Activated naive CD4-positive, alpha-beta T cell (primary cell): ENCODE results near the gene NFU1.
"Not testable (repeated sequence)": the region's sequence is repeated elsewhere in the genome, so short reads cannot be mapped to it uniquely, and the experiment has no call there.

Experiments used
- DNase-seq, 4 experiments: peaks; one replicate each; lab custom pipeline; 2025; lab: John Stamatoyannopoulos, UW

Gene NFU1

DNA sequence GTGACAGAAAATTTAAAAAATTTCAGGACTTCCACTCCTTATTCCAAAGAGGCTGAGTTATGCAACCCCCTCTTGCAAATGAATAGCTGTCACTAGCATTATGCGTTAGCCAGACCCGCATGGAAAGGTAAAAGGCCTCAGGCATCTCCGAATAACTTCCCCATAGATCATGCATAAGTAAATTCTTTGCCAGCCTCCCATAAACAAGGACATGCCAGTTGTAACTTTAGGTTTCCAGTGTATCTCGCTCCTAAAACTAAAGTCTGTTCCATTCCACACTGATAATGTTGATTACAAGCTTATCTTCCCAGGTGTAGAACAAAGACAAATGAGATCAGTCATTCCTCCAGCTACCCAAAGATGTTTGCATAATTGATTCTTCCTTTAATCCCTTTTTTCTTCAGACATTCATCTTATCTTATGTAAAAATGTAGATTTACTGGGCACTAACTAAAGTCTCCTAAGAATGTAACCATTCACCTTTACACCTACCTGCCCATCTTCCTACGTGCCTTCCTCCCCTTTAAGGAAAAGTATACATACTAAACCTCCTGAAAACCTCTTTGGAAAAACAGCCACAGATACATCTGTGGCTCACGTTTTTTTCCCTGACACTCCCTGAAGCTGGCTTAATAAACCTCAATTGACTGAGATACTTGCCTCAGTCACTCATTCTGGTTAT, 13.6 kb upstream of the NFU1 start:
- DNase-seq, result no peak

DNA sequence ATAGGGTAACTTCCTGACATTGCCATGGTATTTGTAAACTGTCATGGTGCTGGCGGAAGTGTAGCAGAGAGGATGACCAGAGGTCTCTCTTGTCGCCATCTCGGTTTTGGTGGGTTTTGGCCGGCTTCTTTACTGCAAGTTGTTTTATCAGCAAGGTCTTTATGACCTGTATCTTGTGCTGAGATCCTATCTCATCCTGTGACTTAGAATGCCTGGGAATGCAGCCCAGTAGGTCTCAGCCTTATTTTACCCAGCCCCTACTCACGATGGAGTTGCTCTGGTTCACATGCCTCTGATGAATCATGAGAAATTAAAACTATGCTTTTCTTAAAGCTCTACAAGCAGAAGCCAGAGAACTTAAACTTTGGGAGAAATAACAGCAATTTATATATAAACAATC, 12.7 kb upstream of the NFU1 start:
- no peak for DNase-seq

DNA sequence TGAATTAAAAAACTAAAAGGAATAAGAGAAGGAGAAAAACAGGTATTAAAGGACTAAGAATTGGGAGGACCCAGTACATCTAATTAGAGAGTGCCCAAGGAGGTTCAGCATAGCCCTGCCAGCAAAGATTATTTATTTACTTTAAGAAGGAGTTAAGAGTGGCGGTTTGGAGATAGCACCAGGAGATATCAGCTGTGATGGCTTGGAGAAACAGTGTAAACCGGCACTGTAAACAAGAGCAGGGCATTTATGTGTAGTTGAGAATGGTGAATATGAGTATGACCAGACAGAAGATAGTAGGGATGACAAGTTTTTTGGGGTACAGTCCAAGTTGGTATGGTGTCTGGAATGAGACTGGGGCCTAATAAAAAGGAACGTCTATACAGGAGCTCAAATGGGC, 6.4 kb upstream of the NFU1 start:
- DNase-seq, result not testable (repeated sequence)

DNA sequence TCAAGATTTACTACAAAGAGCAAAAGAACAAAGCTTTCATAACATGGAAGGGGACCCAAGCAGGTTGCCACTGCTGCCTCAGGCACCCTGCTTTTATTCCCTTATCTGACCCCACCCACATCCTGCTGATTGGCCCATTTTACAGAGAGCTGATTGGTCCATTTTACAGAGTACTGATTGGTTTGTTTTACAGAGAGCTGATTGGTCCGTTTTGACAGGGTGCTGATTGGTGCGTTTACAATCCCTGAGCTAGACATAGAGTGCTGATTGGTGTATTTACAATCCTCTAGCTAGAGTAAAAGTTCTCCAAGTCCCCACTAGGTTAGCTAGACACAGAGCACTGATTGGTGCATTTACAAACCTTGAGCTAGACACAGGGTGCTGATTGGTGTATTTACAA, 2.3 kb upstream of the NFU1 start:
- not testable (repeated sequence) for DNase-seq

DNA sequence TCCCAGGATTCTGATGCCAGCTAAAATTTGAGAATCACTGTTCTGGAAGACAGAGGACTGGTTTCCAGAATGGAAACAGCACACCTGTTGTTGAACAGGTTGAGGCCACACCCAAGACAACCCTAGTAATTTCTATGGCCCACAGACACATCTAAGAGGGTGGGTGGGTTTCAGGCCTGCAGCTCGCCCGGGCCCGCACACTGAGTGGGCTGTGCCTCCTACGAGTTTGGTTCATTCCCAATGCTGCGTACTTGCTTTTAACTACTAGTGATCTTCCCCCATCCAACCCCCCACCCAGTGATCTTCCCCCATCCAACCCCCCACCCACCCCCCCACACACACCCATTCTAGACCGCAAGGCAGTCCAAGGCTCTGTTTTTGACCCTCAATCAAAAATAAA, 1.3 kb upstream of the NFU1 start:
- no peak for DNase-seq

DNA sequence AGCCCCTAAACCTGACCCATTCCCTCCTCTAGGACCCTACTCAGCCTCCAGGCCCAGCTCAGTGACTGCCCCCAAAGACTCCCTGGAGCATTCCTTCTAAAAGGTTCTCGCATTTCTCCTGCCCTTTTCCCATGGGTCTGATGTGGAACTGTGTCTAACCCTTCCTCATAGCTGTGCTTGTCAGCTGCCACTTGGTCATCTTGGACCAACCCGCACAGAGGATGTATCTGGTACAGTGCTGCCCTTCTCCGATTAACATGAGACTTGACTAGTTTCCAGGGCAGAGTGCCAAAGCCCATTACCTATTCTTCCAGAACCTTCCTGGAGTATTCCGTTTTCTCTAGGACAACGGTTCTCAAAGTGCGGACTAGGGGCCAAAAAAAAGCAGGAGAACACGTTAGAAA, 518 bp upstream of the NFU1 start:
- DNase-seq, result no peak

DNA sequence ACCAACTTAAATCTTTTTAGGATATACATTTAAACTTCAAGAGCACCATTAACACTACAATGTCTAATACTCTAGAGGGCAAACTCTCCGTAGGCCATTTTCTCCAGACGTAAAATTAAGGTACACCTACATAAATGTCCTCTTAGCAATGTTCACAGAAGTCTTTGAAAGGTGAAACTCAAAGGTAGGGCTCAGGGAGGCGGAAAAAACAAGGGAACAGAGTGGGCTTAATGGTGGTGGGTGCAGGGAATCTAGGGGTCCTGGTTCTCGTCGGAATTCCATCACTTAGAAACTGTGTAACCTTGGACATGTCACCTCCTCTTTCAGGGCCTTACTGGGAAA, 668 bp downstream of the NFU1 start:
- no peak for DNase-seq

DNA sequence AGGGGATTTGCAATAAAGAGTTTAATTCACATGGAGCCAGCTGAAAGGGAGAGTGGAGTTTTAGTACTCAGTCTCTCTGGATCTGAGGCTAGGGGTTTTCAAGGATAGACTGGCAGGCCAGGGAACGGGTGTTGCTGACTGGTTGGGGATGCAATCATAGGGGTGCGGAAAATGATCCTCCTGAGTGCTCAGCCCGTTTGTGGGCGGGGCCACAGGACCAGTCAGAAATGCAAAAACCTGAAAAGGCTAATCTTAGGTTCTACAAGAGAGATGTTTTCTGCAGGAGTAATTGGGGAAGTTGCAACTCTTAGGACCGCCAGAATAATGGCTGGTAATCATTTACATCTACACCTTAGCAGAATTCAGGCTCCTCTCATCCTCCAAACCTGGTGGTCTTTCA, 2.5 kb downstream of the NFU1 start:
- no peak for DNase-seq

DNA sequence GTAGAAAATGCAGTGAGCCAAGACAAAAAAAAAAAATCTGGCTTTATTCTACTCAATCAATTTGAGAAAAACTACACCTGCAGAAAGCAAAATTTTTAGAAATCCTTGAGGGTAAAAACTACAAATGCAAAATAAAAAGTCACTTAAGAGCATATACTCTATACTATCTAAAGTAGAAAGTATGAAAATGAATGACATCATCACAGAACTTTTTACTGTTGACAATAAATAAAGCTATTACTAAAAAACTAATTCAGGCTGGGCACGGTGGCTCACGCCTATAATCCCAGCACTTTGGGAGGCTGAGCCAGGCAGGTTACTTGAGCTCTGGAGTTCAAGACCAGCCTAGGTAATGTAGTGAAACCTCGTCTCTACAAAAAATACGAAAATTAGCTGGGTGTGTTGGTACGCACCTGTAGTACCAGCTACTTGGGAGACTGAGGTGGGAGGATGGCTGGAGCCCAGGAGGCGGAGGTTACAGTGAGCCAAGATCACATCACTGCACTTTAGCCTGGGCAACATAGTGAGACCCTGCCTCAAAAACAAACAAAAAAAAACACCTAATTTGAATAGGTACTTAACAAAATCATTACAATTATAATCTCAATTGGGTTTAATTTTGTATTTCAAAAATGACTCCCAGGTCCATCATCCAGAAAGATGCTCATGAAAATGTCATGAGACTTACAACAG, 7.6 kb downstream of the NFU1 start:
- DNase-seq, result no peak

DNA sequence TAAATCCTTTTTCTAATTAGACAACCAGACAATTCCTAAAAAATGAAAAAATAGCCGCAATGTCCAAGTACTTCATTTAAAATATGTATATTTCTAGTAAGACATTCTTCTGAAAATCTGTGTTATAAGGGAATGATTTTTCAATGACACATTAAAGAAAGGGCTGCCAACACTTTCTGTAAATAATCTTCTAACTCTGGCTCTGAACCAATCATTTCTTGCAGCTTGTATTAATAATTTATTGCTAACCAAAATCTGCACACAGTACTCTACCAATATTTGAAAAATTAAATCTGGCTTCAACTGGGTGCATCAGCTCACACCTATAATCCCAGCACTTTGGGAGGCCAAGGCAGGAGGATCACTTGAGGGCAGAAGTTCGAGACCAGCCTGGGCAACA, 8.3 kb downstream of the NFU1 start:
- DNase-seq, result no peak

DNA sequence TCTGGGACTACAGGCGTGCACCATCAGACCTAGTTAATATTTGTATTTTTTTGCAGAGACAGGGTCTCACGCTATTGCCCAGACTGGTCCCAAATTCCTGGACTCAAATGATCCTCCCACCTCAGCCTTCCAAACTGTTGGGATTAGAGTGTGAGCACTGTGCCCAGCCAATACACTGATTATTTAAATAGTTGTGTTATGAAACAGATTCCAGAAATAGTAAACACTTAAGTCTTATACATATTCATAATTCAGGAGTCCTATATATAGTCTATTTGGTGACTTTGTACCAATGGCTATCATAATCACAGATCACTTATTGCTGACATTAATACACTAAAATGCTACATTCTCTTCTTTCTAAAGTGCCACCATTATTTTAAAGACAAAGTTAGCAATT, 12.8 kb downstream of the NFU1 start:
- no peak for DNase-seq

DNA sequence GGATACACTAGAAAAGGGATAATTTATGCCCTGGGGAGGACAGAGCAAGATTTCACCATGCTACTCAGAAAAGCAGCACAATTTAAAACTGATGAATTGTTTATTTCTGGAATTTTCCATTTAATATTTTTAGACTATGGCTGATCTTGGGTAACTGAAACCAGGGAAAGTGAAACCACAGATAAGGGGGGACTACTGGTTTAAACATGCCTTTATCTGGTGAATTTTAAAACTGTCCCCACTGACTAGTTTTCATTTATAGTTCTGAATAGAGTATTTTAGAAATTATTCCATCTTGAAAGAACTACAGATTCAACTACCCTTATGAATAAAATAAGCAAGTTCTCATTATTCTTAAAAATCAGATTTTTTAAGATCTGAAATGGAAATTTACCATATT, 15.0 kb downstream of the NFU1 start:
- no peak for DNase-seq

DNA sequence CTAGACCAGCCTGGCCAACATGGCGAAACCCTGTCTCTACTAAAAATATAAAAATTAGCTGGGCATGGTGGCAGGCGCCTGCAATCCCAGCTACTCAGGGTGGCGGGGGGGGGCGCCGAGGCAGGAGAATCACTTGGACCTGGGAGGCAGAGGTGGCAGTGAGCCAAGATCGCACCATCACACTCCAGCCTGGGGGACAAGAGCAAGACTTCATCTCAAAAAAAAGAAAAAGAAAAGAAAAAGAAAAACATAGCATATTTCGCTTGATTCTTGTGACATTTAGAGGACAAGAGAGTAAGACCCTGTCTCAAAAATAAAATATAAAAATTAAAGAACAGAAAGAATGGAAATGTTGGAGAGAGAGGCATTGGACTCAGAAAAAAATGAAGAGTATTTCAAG, 18.1 kb downstream of the NFU1 start:
- not testable (repeated sequence) for DNase-seq

DNA sequence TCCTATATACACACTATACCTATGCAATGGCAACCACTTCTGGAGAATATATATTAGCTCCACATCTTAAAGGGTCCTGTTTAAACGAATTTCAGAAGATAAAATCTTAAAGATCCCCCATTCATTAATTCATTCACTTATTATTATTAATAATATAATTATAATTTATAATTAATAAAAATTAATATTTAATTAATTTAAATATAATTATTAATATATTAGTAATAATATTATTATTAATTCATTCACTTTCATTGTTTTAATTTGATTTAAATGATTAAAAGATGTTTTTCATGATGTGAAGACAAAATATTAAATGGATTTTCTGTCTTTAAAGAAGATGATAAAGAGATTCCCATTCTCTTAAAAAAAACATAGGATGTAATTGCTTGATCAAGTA, 21.1 kb downstream of the NFU1 start:
- no peak for DNase-seq

DNA sequence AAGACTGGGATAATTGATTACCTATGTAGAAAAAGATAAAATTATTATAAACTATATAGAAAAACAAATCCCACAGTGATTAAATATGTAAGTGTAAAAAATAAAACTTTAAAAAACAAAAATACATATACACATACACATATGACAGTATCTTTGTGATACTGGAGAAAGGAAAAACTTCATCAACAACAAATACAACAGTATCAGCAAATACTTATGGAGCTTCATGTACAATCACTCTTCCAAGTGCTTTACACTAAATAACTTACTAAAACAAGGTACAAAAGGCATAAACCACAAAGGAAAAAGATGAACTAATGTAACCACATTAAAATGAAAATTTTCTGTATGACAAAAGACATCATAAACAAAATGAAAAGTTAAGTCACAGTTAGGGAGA, 26.1 kb downstream of the NFU1 start:
- DNase-seq, result no peak

DNA sequence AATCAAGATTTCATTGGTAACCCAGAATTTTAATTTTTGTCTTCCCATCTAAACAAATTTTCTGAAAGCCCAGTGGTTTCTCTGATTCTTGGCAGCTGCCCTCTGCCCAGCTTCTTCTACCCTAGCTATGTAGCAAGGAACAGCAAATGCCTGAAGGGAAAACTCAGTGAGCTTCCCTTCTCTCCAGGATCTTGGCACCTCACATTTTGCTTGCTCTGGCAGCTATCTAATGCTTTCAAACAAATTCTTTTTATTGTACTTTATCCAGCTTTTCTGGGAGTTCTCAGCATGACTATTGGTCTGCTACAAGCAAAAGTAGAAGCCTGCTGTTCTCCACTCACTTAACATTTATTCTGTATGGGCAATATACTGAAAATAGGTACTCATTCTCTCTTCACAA, 31.9 kb downstream of the NFU1 start:
- DNase-seq, result no peak

DNA sequence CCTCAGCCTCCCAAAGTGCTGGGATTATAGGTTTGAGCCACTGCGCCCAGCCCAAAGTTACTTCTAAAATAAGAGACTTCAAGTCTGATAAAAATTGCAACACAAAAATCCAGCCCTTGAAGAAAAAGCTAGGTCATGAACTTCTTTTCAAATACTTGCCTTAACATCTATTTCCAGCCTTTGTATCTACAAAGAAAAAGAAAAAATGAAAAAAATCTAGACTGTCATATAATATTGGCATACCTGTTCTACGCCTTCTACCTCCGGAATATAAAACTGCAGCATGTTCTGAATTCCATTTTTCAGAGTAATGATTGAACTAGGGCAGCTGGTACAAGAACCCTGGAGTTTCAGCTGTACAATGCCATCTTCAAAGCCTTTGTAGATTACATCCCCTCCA, 37.1 kb downstream of the NFU1 start:
- DNase-seq, result no peak

DNA sequence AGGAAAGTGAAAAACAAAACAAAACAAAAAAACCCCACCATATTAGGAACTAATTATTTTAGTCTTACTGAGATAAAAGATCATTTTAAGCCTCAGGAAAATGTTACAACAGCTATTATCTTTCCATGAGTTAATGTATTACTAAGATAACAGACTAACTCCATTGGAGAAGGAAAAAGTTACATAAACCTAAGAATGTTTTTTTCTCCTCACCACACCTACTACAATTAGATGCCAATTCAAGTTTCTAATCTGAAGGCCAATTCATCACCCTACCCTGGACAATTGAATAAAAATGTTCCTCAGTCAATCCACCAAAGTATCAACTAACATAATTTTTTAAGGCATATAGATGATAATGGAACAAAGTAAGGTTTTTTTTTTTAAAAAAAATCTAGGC, 40.0 kb downstream of the NFU1 start:
- DNase-seq, result no peak

DNA sequence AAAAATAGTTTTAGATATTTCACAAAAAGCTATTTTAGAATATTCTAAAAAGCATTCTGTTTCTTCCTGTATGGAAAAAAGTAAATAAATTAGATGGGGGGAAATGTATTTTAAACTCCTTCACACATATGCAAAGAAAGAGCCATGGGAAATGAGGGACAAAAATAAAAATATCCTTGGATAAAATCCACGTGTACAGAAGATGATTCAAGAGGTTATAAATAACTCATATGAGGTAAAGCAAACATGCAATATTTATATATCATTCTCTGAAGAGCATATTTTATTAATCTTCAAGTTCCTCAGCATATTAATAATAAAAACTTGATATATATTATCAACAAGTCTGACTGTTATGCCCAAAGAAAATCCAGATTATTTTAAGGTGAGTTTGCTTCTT, 41.4 kb downstream of the NFU1 start:
- no peak for DNase-seq

DNA sequence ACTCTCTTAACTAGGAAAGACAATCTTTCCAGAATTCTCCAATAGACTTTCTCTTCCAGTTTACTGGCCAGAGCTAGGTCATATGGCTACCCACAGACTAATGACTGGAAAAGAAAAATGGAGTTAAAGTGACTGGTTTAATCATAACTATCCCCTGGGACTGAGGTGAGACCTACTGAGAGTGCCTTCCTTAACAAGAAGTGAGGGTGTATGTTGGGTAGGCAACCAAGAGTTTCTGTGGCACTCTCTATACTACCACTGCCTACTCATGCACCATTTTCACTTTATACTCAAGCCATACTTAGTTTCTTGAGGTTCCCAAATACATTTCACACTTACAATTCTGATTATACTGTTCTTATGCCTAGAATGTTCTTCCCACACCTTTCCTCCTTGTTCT, 43.3 kb downstream of the NFU1 start:
- no peak for DNase-seq

DNA sequence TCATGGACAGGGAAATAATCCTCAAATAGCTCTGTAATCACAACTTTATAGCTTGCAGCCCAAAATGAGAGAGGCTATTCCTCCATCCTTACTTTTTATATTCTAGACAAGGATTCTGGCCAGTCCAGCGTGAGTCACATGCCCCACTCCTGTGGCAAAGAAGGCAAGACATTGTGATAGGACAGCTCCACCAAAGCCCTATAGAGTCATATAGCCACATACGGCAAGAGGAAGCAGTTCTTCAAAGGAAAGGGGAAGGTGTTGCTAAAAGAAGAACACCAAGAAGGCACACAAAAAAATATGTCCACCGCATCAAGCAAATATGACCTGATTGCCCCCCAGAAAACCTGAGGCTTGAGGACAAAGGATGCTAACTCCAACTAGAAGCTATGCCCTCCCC, 46.8 kb downstream of the NFU1 start:
- no peak for DNase-seq

DNA sequence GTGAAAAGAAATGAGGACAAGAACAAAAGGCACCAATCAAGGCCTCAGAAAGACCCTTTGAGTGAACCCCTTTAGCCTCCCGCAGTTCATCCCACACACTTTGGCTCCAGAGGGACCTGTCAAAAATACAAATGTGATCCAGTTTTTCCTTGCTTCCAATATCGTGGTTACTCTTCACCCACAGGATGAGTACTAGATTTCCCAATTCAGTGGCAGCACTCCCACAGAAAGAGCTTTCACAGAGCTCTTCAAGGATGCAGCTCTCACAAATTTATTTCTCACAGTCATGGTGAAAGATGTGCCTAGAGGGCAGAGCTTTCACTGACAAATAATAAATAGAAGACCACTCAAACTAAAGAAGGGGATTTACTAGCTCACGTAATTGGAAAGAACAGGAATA, 47.2 kb downstream of the NFU1 start:
- no peak for DNase-seq

DNA sequence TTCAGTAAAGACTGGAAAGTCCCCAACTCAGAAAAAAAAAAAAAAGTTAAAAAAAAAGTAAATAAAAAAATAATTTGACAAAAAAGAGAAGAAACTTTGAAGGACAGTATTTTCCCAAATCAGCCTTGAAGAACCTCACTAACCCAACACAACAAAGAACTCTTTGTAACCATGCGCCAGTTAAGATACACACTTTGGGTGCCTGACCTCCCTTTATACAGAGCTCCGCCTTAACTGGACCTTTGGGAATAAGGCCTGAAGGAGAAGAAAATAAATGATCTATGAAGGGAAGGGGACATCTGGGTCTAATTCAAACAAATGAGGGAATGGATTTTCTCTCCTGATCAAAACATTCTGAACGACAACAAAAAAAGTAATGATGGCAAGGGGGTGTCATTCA, 48.0 kb downstream of the NFU1 start:
- no peak for DNase-seq

DNA sequence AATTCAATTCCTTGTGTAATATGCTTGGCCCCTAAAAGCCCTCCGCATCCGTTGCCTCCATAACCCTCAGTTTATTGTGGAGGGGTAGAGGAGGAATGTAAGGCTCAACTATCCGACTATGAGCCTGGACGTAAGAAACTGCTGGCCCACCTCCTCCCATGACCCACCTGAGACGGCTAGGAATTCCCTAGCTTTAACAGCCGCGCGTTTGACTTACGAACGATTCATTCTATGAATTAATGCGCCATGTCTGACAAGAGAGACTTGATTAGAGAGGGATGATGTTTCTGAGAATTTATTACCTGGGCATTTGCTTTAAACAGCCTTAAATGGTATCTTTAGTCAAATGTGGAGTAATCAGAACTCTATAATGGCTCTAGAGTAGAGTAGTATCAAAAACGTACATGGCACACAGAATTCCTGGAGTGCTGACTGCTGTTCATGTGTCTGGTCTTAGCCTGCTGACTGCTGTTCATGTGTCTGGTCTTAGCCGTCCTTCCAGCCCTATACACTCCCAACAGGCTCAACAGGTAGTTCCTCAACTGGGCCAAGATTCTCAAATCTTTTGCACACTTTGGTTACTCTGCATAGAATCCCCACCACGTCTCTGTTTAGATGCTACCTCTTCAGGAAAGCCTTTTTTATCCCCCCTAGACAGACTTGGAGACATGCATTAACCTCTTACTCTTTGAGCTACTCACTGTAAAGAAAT, 49.3 kb downstream of the NFU1 start:
- DNase-seq, result no peak
